ENCODE data around the gene ASH1L.
"Not testable (repeated sequence)": the region's sequence is repeated elsewhere in the genome, so short reads cannot be mapped to it uniquely, and the experiment has no call there.

The ASH1L gene, protein sequence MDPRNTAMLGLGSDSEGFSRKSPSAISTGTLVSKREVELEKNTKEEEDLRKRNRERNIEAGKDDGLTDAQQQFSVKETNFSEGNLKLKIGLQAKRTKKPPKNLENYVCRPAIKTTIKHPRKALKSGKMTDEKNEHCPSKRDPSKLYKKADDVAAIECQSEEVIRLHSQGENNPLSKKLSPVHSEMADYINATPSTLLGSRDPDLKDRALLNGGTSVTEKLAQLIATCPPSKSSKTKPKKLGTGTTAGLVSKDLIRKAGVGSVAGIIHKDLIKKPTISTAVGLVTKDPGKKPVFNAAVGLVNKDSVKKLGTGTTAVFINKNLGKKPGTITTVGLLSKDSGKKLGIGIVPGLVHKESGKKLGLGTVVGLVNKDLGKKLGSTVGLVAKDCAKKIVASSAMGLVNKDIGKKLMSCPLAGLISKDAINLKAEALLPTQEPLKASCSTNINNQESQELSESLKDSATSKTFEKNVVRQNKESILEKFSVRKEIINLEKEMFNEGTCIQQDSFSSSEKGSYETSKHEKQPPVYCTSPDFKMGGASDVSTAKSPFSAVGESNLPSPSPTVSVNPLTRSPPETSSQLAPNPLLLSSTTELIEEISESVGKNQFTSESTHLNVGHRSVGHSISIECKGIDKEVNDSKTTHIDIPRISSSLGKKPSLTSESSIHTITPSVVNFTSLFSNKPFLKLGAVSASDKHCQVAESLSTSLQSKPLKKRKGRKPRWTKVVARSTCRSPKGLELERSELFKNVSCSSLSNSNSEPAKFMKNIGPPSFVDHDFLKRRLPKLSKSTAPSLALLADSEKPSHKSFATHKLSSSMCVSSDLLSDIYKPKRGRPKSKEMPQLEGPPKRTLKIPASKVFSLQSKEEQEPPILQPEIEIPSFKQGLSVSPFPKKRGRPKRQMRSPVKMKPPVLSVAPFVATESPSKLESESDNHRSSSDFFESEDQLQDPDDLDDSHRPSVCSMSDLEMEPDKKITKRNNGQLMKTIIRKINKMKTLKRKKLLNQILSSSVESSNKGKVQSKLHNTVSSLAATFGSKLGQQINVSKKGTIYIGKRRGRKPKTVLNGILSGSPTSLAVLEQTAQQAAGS (N-terminal part only)

DNA sequence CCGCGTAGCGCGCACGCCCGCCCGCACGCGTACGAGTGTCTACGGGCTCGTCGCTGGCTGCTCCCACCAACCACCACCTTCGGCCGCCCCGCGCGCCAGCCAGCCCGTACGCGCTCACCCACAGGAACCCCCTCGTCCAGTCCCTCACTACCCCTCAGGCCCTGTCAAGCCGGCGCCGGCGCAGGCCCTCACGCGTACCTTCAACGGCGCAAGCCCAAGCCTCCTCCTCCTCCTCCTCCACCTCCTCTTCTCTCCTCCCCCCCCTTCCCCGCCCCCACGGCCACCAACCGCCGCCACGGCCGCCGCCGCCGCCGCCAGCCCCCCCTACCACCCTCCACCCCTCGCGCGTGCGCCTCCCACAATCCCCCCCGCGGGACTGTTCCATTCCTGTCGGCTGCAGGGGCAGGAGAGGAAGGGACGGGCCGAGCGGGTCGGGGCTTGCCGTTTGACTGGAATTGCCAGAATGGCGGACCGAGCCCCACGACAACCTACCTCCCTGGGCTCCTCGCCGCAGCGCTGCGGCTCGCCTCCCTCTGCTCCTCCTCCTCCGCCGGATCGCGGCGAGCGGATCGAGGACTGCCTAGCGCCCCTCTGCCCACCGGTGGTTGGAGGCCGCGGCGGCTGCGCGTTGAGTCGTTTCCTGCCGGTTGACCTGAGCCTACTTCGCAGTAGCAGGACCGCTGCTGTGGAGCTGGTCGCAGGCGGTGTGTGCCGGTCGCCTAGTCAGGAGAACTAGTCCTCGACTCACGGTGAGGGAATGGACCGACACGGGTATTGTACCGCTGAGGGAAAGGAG is at the start of gene ASH1L:
Gene ASH1L, minus strand, starts transcription at position 223 of the 796 bp plus-strand sequence. CDS start 41,284 bp downstream, outside the sequence.
- TF ChIP-seq CTCF (IDR thresholded peaks at IDR 0.05; ENCODE audit: control insufficient read depth, extremely low read depth, insufficient read depth) = no peak
- H3K4me3 ChIP-seq (ENCODE audit: low read depth, low read length) = peak within 1 kb of the TSS; percentile 89
- peak; percentile 76 for DNase-seq (ENCODE audit: low read depth)

- DNase-seq (ENCODE audit: low read depth) = not testable (repeated sequence)
- peak overlapping the region; percentile 67 for H3K4me3 ChIP-seq (ENCODE audit: low read depth, low read length)
These were observed 47.6 kb upstream of the ASH1L start for GRCh38 chr1:155610257-155610647.

- DNase-seq (ENCODE audit: low read depth) = peak; percentile 97
- peak within 1 kb of the TSS; percentile 67 for H3K4me3 ChIP-seq (ENCODE audit: low read depth, low read length)
- TF ChIP-seq CTCF (IDR thresholded peaks at IDR 0.05; ENCODE audit: control insufficient read depth, extremely low read depth, insufficient read depth) = no peak
These were observed 47.1 kb upstream of the ASH1L start, which contains the start of gene MSTO1 for GRCh38 chr1:155609515-155610256. TSS of gene MSTO1 (plus strand) at chr1:155610218. CDS start at chr1:155610249, 31 bp downstream.

DNA sequence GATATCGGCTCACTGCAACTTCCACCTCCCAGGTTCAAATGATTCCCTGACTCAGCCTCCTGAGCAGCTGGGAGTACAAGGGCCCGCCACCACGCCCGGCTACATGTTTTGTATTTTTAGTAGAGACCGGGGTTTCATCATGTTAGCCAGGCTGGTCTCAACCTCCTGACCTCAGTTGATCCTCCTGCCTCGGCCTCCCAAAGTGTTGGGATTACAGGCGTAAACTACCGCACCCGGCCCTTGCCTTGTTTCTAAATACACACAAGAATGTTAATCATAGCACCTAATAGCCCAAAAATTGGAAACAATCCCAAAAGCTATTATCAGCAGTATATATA is 46.3 kb upstream of the ASH1L start:
- no peak for DNase-seq (ENCODE audit: low read depth)
- no peak overlapping the region for H3K4me3 ChIP-seq (ENCODE audit: low read depth, low read length)
- TF ChIP-seq CTCF (IDR thresholded peaks at IDR 0.05; ENCODE audit: control insufficient read depth, extremely low read depth, insufficient read depth) = no peak

GRCh38 chr1:155607708-155608107 is 45.1 kb upstream of the ASH1L start:
- TF ChIP-seq CTCF (IDR thresholded peaks at IDR 0.05; ENCODE audit: control insufficient read depth, extremely low read depth, insufficient read depth) = no peak
- no peak overlapping the region for H3K4me3 ChIP-seq (ENCODE audit: low read depth, low read length)
- DNase-seq (ENCODE audit: low read depth) = no peak

DNA sequence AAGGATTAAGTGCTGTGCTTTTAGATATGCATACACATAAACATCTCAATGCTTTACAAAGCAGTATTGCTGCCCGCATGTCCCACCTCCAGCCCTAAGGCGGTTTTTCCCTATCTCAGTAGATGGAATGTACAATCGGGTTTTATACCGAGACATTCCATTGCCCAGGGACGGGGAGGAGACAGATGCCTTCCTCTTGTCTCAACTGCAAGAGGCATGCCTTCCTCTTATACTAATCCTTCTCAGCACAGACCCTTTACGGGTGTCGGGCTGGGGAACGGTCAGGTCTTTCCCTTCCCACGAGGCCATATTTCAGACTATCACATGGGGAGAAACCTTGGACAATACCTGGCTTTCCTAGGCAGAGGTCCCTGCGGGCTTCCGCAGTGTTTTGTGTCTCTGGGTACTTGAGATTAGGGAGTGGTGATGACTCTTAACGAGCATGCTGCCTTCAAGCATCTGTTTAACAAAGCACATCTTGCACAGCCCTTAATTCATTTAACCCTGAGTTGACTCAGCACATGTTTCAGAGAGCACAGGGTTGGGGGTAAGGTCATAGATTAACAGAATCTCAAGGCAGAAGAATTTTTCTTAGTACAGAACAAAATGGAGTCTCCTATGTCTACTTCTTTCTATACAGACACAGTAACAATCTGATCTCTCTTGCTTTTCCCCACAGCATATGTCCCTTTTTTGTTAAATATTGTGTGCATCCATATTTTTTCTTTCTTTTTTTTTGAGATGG is 37.4 kb upstream of the ASH1L start:
- not testable (repeated sequence) for H3K4me3 ChIP-seq (ENCODE audit: low read depth, low read length); DNase-seq (ENCODE audit: low read depth)

Measured in LNCaP clone FGC (cell line).